ENCODE measurements around the gene CARD14.

The CARD14 gene

GRCh38 chr17:80245566-80246265 lies 75.9 kb downstream of the CARD14 start:
- H3K27ac Mint-ChIP-seq = no peak overlapping the region
- no peaks in the 10 kb centered on the region for H3K36me3 Mint-ChIP-seq
- H3K9me3 Mint-ChIP-seq = no peaks in the 10 kb centered on the region
- no peaks in the 10 kb centered on the region for H3K27me3 Mint-ChIP-seq
- H3K4me1 Mint-ChIP-seq = no peaks in the 10 kb centered on the region
- no peak overlapping the region for H3K4me3 Mint-ChIP-seq
- ATAC-seq (ENCODE audit: low read depth) = no peak
- no peak for DNase-seq (ENCODE audit: low spot score in 2 of 2)

GRCh38 chr17:80246266-80246681 lies 76.4 kb downstream of the CARD14 start:
- Mint-ChIP-seq H3K36me3 (no peaks in the 10 kb centered on the region), H3K27ac (no peak overlapping the region), H3K4me3 (no peak overlapping the region), H3K4me1 (no peaks in the 10 kb centered on the region), H3K27me3 (no peaks in the 10 kb centered on the region), H3K9me3 (no peaks in the 10 kb centered on the region)
- ATAC-seq (ENCODE audit: low read depth) (no peak), DNase-seq (ENCODE audit: low spot score in 2 of 2) (no peak)

- no peaks in the 10 kb centered on the region for H3K9me3 Mint-ChIP-seq
- no peak overlapping the region for H3K4me3 Mint-ChIP-seq
- ATAC-seq (ENCODE audit: low read depth) = no peak
- H3K27me3 Mint-ChIP-seq = no peaks in the 10 kb centered on the region
- no peak overlapping the region for H3K27ac Mint-ChIP-seq
- no peak for DNase-seq (ENCODE audit: low spot score in 2 of 2)
- H3K36me3 Mint-ChIP-seq = no peaks in the 10 kb centered on the region
- no peaks in the 10 kb centered on the region for H3K4me1 Mint-ChIP-seq
Observed at GRCh38 chr17:80246726-80247125, 76.9 kb downstream of the CARD14 start.

GRCh38 chr17:80247561-80247960 lies 77.7 kb downstream of the CARD14 start:
- no peak overlapping the region for H3K27ac Mint-ChIP-seq
- DNase-seq (ENCODE audit: low spot score in 2 of 2) (no peak), ATAC-seq (ENCODE audit: low read depth) (no peak)
- no peaks in the 10 kb centered on the region for H3K9me3 Mint-ChIP-seq
- H3K4me1 Mint-ChIP-seq = no peaks in the 10 kb centered on the region
- no peaks in the 10 kb centered on the region for H3K27me3 Mint-ChIP-seq
- no peaks in the 10 kb centered on the region for H3K36me3 Mint-ChIP-seq
- H3K4me3 Mint-ChIP-seq = no peak overlapping the region

GRCh38 chr17:80248001-80248893 lies 78.4 kb downstream of the CARD14 start:
- no peaks in the 10 kb centered on the region for H3K36me3 Mint-ChIP-seq

GRCh38 chr17:80248894-80249710 lies 79.3 kb downstream of the CARD14 start:
- Mint-ChIP-seq H3K27me3 (no peaks in the 10 kb centered on the region), H3K36me3 (peaks cover under 1% of the 10 kb centered on the region), H3K4me1 (peaks cover under 1% of the 10 kb centered on the region), H3K9me3 (no peaks in the 10 kb centered on the region), H3K27ac (no peak overlapping the region), H3K4me3 (no peak overlapping the region)
- DNase-seq (ENCODE audit: low spot score in 2 of 2) = no peak
- ATAC-seq (ENCODE audit: low read depth) = no peak

More at GRCh38 chr17:80248001-80248893, 78.4 kb downstream of the CARD14 start:
- ATAC-seq (ENCODE audit: low read depth) = no peak
- no peaks in the 10 kb centered on the region for H3K27me3 Mint-ChIP-seq
- H3K9me3 Mint-ChIP-seq = no peaks in the 10 kb centered on the region
- H3K4me3 Mint-ChIP-seq = no peak overlapping the region
- no peak for DNase-seq (ENCODE audit: low spot score in 2 of 2)
- H3K4me1 Mint-ChIP-seq = no peaks in the 10 kb centered on the region
- H3K27ac Mint-ChIP-seq = no peak overlapping the region

- Mint-ChIP-seq H3K27ac (no peak overlapping the region), H3K4me1 (peaks cover 7% of the 10 kb centered on the region), H3K27me3 (peaks cover 2% of the 10 kb centered on the region), H3K36me3 (peaks cover 2% of the 10 kb centered on the region), H3K4me3 (no peak overlapping the region), H3K9me3 (no peaks in the 10 kb centered on the region)
- no peak for ATAC-seq (ENCODE audit: low read depth)
- DNase-seq (ENCODE audit: low spot score in 2 of 2) = no peak
Observed at GRCh38 chr17:80251966-80252365, 82.1 kb downstream of the CARD14 start.

- peak; percentile 71 to 73 for DNase-seq (ENCODE audit: low spot score in 2 of 2)
- H3K36me3 Mint-ChIP-seq = peaks cover 2% of the 10 kb centered on the region
- H3K27me3 Mint-ChIP-seq = peaks cover 2% of the 10 kb centered on the region
- no peak overlapping the region for H3K27ac Mint-ChIP-seq
- no peak overlapping the region for H3K4me3 Mint-ChIP-seq
- ATAC-seq (ENCODE audit: low read depth) = peak; percentile 90
- H3K4me1 Mint-ChIP-seq = peaks cover 9% of the 10 kb centered on the region
- no peaks in the 10 kb centered on the region for H3K9me3 Mint-ChIP-seq
Observed at GRCh38 chr17:80252871-80253270, 83.0 kb downstream of the CARD14 start.

GRCh38 chr17:80253631-80254395 lies 84.0 kb downstream of the CARD14 start:
- peaks cover 2% of the 10 kb centered on the region for H3K27me3 Mint-ChIP-seq
- no peak for ATAC-seq (ENCODE audit: low read depth)
- H3K36me3 Mint-ChIP-seq = peaks cover 2% of the 10 kb centered on the region
- peaks cover 15% of the 10 kb centered on the region for H3K4me1 Mint-ChIP-seq
- no peaks in the 10 kb centered on the region for H3K9me3 Mint-ChIP-seq
- no peak overlapping the region for H3K4me3 Mint-ChIP-seq
- peak overlapping the region; percentile 36 for H3K27ac Mint-ChIP-seq
- no peak for DNase-seq (ENCODE audit: low spot score in 2 of 2)

- ATAC-seq (ENCODE audit: low read depth) (peak; percentile 79), DNase-seq (ENCODE audit: low spot score in 2 of 2) (peak; percentile 22 to 38)
- Mint-ChIP-seq H3K36me3 (peaks cover 2% of the 10 kb centered on the region), H3K27ac (peak overlapping the region; percentile 36), H3K4me3 (no peak overlapping the region), H3K9me3 (no peaks in the 10 kb centered on the region), H3K27me3 (peaks cover 2% of the 10 kb centered on the region), H3K4me1 (peaks cover 18% of the 10 kb centered on the region)
Observed at GRCh38 chr17:80254396-80255251, 84.8 kb downstream of the CARD14 start.

GRCh38 chr17:80256034-80256350 lies 86.2 kb downstream of the CARD14 start:
- H3K27me3 Mint-ChIP-seq = peaks cover 2% of the 10 kb centered on the region
- peaks cover 2% of the 10 kb centered on the region for H3K36me3 Mint-ChIP-seq
- H3K27ac Mint-ChIP-seq = no peak overlapping the region
- no peak overlapping the region for H3K4me3 Mint-ChIP-seq
- ATAC-seq (ENCODE audit: low read depth) (no peak), DNase-seq (ENCODE audit: low spot score in 2 of 2) (no peak)
- H3K9me3 Mint-ChIP-seq = no peaks in the 10 kb centered on the region
- H3K4me1 Mint-ChIP-seq = peaks cover 20% of the 10 kb centered on the region

- peaks cover 2% of the 10 kb centered on the region for H3K27me3 Mint-ChIP-seq
- DNase-seq (ENCODE audit: low spot score in 2 of 2) (no peak), ATAC-seq (ENCODE audit: low read depth) (no peak)
- peak overlapping the region; percentile 46 for H3K4me3 Mint-ChIP-seq
- peak overlapping the region; percentile 4 for H3K27ac Mint-ChIP-seq
- no peaks in the 10 kb centered on the region for H3K9me3 Mint-ChIP-seq
- H3K36me3 Mint-ChIP-seq = peaks cover 2% of the 10 kb centered on the region
- H3K4me1 Mint-ChIP-seq = peaks cover 32% of the 10 kb centered on the region
Observed at GRCh38 chr17:80257716-80258213, 87.9 kb downstream of the CARD14 start.
